Subcutaneous adipose tissue (tissue), 4 donors: ENCODE data around the gene ALDH3B2. TPM values are rescaled to one million over a fixed set of nuclear protein-coding genes. Genes with fewer than 3 reads are reported as not detected.

Experiments
- CTCF ChIP-seq: fragments of 450-650 bp; IDR thresholded peaks from one replicate; pipeline ENCODE4 v1.5.1; 2016; ENCODE audit warnings: low read depth, mild to moderate bottlenecking, control low read depth, antibody characterized with exemption, moderate library complexity
- small RNA-seq: library from RNA; depleted of rRNA; stranded (forward); fragments of <200 nt; gene quantifications from one replicate; pipeline ENCODE3, GENCODE V24; 2016
- total RNA-seq, 4 donors: library from RNA; depleted of rRNA; stranded (reverse); fragments of >200 nt; gene quantifications; one replicate each; pipeline ENCODE4 v1.1.0, GENCODE V29; 2016

The ALDH3B2 gene
- total RNA-seq, 4 donors from 2014 or later, result not detected

- TF ChIP-seq CTCF, result no peak
These were observed 60.3 kb downstream of the ALDH3B2 start for GRCh38 chr11:67613960-67614715.

- TF ChIP-seq CTCF, result no peak
These were observed 61.0 kb downstream of the ALDH3B2 start for GRCh38 chr11:67613313-67613959.

GRCh38 chr11:67612751-67613150, 61.7 kb downstream of the ALDH3B2 start:
- no peak for TF ChIP-seq CTCF

Small RNA genes within 50 kb of the gene (small RNA-seq; reads per million reads assigned to genes)
- gene RPL37P2, result 0.73 reads per million

Other genes starting within 250 kb of the ALDH3B2 start
- gene RPS6KB2, start 246.1 kb downstream of the ALDH3B2 start, total RNA-seq, result 10 to 100 TPM; 22.2 to 35.4 (median 27.0) TPM
- 1 to 10 TPM; 1.7 to 6.7 (median 3.5) TPM for gene PTPRCAP, start 236.9 kb downstream of the ALDH3B2 start, total RNA-seq
- gene CORO1B, start 231.1 kb downstream of the ALDH3B2 start, total RNA-seq, result 10 to 100 TPM; 30.7 to 95.4 (median 70.7) TPM
- not detected for gene GPR152, start 221.9 kb downstream of the ALDH3B2 start, total RNA-seq
- gene CABP4, start 219.3 kb downstream of the ALDH3B2 start, total RNA-seq, result 1 to 10 TPM; 1.1 to 5.1 (median 1.8) TPM
- gene TMEM134, start 205.4 kb downstream of the ALDH3B2 start, total RNA-seq, result 10 to 100 TPM; 21.4 to 85.5 (median 36.2) TPM
- 10 to 100 TPM; 48.6 to 77.3 (median 64.9) TPM for gene AIP, start 191.6 kb downstream of the ALDH3B2 start, total RNA-seq
- 10 to 100 TPM in 3 of 4 donors, 1 to 10 TPM in 1; 9.2 to 14.9 (median 11.9) TPM for gene PITPNM1, start 169.3 kb downstream of the ALDH3B2 start, total RNA-seq
- gene CDK2AP2, start 166.5 kb downstream of the ALDH3B2 start, total RNA-seq, result 10 to 100 TPM; 21.2 to 33.2 (median 23.5) TPM
- gene CABP2, start 151.2 kb downstream of the ALDH3B2 start, total RNA-seq, result not detected
- gene GSTP1, start 90.8 kb downstream of the ALDH3B2 start, total RNA-seq, result 100 to 1,000 TPM; 399 to 826 (median 474) TPM
- 100 to 1,000 TPM; 148 to 403 (median 197) TPM for gene NDUFV1, start 67.7 kb downstream of the ALDH3B2 start, total RNA-seq
- gene NUDT8, start 44.7 kb downstream of the ALDH3B2 start, total RNA-seq, result 10 to 100 TPM in 2 of 4 donors, 1 to 10 TPM in 2; 6.2 to 23.7 (median 9.6) TPM
- gene TBX10, start 34.9 kb downstream of the ALDH3B2 start, total RNA-seq, result not detected
- not detected for gene ACY3, start 23.9 kb downstream of the ALDH3B2 start, total RNA-seq